Lung (tissue), 12 donors: ENCODE measurements around the gene PISD. TPM values are rescaled to one million over a fixed set of nuclear protein-coding genes. Genes with fewer than 3 reads are reported as not detected.
A peak's percentile ranks its signal among the peaks of the same experiment; 100 is the strongest.

Source experiments
- ATAC-seq: fragments of 200-7000 bp; cut with Tn5 transposase; one replicate; pipeline ENCODE4 v1.9.1; 2020; ENCODE audit warnings: moderate number of reproducible peaks; ENCODE audit not compliant: insufficient read depth, low FRiP score
- DNase-seq, 3 donors: peaks; one replicate each; pipeline ENCODE4 v3.0.0-alpha.2; 2013 to 2017
- H3K27ac ChIP-seq, 2 donors: one replicate each; pipeline ENCODE4 v1.5.1; 2013; ENCODE audit warnings: mild to moderate bottlenecking in 2 of 2, moderate library complexity in 2 of 2, control low read depth in 1 of 2, inconsistent platforms in 1 of 2, low read depth in 1 of 2, low read length in 1 of 2
- H3K27me3 ChIP-seq, 3 donors: one replicate each; pipeline ENCODE4 v1.5.1; 2013; ENCODE audit warnings: low read length in 2 of 3; ENCODE audit not compliant: control insufficient read depth in 3 of 3, insufficient read depth in 3 of 3
- H3K36me3 ChIP-seq, 4 donors: one replicate each; pipeline ENCODE4 v1.5.1; 2013; ENCODE audit warnings: low read length in 4 of 4, mild to moderate bottlenecking in 1 of 4, moderate library complexity in 1 of 4; ENCODE audit not compliant: control insufficient read depth in 4 of 4, insufficient read depth in 4 of 4
- H3K4me1 ChIP-seq, 5 donors: one replicate each; pipeline ENCODE4 v1.5.1; 2013; ENCODE audit warnings: low read length in 5 of 5, mild to moderate bottlenecking in 2 of 5, moderate library complexity in 1 of 5; ENCODE audit not compliant: control insufficient read depth in 5 of 5, insufficient read depth in 5 of 5
- H3K4me3 ChIP-seq: one replicate; pipeline ENCODE4 v1.5.1; 2013; ENCODE audit warnings: mild to moderate bottlenecking, control low read depth, moderate library complexity
- H3K9ac ChIP-seq, 2 donors: one replicate each; pipeline ENCODE4 v1.5.1; 2013; ENCODE audit warnings: low read length in 2 of 2, control low read depth in 1 of 2; ENCODE audit not compliant: insufficient read depth in 1 of 2
- H3K9me3 ChIP-seq, 4 donors: one replicate each; pipeline ENCODE4 v1.5.1; 2013; ENCODE audit warnings: low read length in 3 of 4, mild to moderate bottlenecking in 1 of 4, moderate library complexity in 1 of 4; ENCODE audit not compliant: control insufficient read depth in 4 of 4, insufficient read depth in 3 of 4
- CTCF ChIP-seq: IDR thresholded peaks from 2 replicates; pipeline ENCODE4 v1.5.1; 2012; ENCODE audit warnings: mild to moderate bottlenecking; ENCODE audit errors: control extremely low read depth, extremely low read depth
- WGBS, 2 donors: extraction: QIAGEN DNeasy Blood & Tissue Kit; methylation state at CpG; one replicate each; pipeline ENCODE4 v1.1.7; 2013; 5-methylcytosine and 5-hydroxymethylcytosine counted together
- polyA plus RNA-seq, 2 donors: library from polyadenylated mRNA; stranded (reverse); fragments of 200-250 nt; gene quantifications; one replicate each; pipeline ENCODE4 v1.2.1, GENCODE V29; 2013
- total RNA-seq, 2 donors: library from RNA; depleted of rRNA in 1 of 2; stranded (reverse); fragments of >200 nt in 1 of 2; gene quantifications; one replicate each; pipeline ENCODE4 v1.2.1, GENCODE V29; 2014 to 2021
- donor health status: control.
- donor health status: control.
- donor health status: Bipolar disorder and iron deficiency.
- donor health status: healthy.
- donor health status: DM: yes; HTN: yes; CAD: no.

The PISD gene
- total and polyA plus RNA-seq, 4 donors = 25.7 to 94.6 (median 46.8) TPM

- ATAC-seq (no peak), DNase-seq (no peak)
- no peaks in the 10 kb centered on the region for H3K9me3 ChIP-seq
- H3K4me3 ChIP-seq = no peak overlapping the region
- H3K36me3 ChIP-seq = peaks cover 2 to 16% (median 7%) of the 10 kb centered on the region in 4 donors
- WGBS, 2 donors = 75 to 87% methylated on average over 6 of the region's 6 CpGs
- H3K27me3 ChIP-seq = no peaks in the 10 kb centered on the region
- TF ChIP-seq CTCF = no peak
- H3K9ac ChIP-seq = no peak overlapping the region
- H3K27ac ChIP-seq = no peak overlapping the region
- H3K4me1 ChIP-seq = no peaks in the 10 kb centered on the region
Measured at GRCh38 chr22:31588970-31589675, 72.9 kb downstream of the PISD start.

- Histone ChIP-seq H3K36me3 (peaks cover 2 to 20% (median 8%) of the 10 kb centered on the region in 4 donors), H3K9ac (no peak overlapping the region), H3K4me1 (no peaks in the 10 kb centered on the region), H3K27ac (peak overlapping the region in 1 of 2 donors; percentile 50), H3K27me3 (no peaks in the 10 kb centered on the region), H3K9me3 (no peaks in the 10 kb centered on the region), H3K4me3 (no peak overlapping the region)
- peak; percentile 19 for ATAC-seq
- 76 to 82% methylated on average over 7 of the region's 7 CpGs for WGBS, 2 donors
- DNase-seq = peak in 1 of 3 donors; percentile 3
- no peak for TF ChIP-seq CTCF
Measured at GRCh38 chr22:31586137-31586920, 75.7 kb downstream of the PISD start.

- H3K36me3 ChIP-seq = peaks cover 2 to 20% (median 8%) of the 10 kb centered on the region in 4 donors
- H3K9ac ChIP-seq = no peak overlapping the region
- DNase-seq (peak in 1 of 3 donors; percentile 4), ATAC-seq (peak; percentile 21)
- no peak for TF ChIP-seq CTCF
- H3K27ac ChIP-seq = peak overlapping the region in 1 of 2 donors; percentile 50
- no peak overlapping the region for H3K4me3 ChIP-seq
- 46 to 48% methylated on average over 3 of the region's 3 CpGs for WGBS, 2 donors
- H3K9me3 ChIP-seq = no peaks in the 10 kb centered on the region
- no peaks in the 10 kb centered on the region for H3K4me1 ChIP-seq
- no peaks in the 10 kb centered on the region for H3K27me3 ChIP-seq
Measured at GRCh38 chr22:31585161-31585859, 76.7 kb downstream of the PISD start.
